Ishikawa (cell line): Measurements from ENCODE around the gene EXT2.

ENCODE experiments used
- CEBPB ChIP-seq: IDR thresholded peaks from 2 replicates; pipeline ENCODE4 v1.6.1; 2012
- CREB1 ChIP-seq: IDR thresholded peaks from 2 replicates; pipeline ENCODE4 v1.6.1; 2012; ENCODE audit warnings: low read depth
- EGR1 ChIP-seq: IDR thresholded peaks from 2 replicates; pipeline ENCODE4 v1.6.1; 2012
- EP300 ChIP-seq: IDR thresholded peaks from 2 replicates; pipeline ENCODE4 v1.6.1; 2012; ENCODE audit warnings: borderline replicate concordance
- FOXM1 ChIP-seq: IDR thresholded peaks from 2 replicates; pipeline ENCODE4 v1.6.1; 2012; ENCODE audit warnings: low read depth, borderline replicate concordance
- MAX ChIP-seq: IDR thresholded peaks from 2 replicates; pipeline ENCODE4 v1.6.1; 2012
- NFIC ChIP-seq: IDR thresholded peaks from 2 replicates; pipeline ENCODE4 v1.6.1; 2012
- RAD21 ChIP-seq: IDR thresholded peaks from 2 replicates; pipeline ENCODE4 v1.6.1; 2012; ENCODE audit warnings: low read depth
- REST ChIP-seq: IDR thresholded peaks from 2 replicates; pipeline ENCODE4 v1.6.1; 2012; ENCODE audit warnings: low read depth, mild to moderate bottlenecking
- TAF1 ChIP-seq: IDR thresholded peaks from 2 replicates; pipeline ENCODE4 v1.6.1; 2012; ENCODE audit warnings: low read depth, mild to moderate bottlenecking
- TCF12 ChIP-seq: IDR thresholded peaks from 2 replicates; pipeline ENCODE4 v1.6.1; 2012; ENCODE audit warnings: low read depth
- TEAD4 ChIP-seq: IDR thresholded peaks from 2 replicates; pipeline ENCODE4 v1.6.1; 2012
- USF1 ChIP-seq: IDR thresholded peaks from 2 replicates; pipeline ENCODE4 v1.6.1; 2012
- YY1 ChIP-seq: IDR thresholded peaks from 2 replicates; pipeline ENCODE4 v1.6.1; 2012; ENCODE audit warnings: low read depth
- ZBTB7A ChIP-seq: IDR thresholded peaks from 2 replicates; pipeline ENCODE4 v1.6.1; 2012; ENCODE audit warnings: low read depth

Gene EXT2

GRCh38 chr11:44219830-44220796, 124.6 kb downstream of the EXT2 start:
- TF ChIP-seq EP300 (no peak), YY1 (no peak), REST (no peak), USF1 (no peak), EGR1 (no peak), NFIC (no peak)

GRCh38 chr11:44221456-44221855, 126.0 kb downstream of the EXT2 start:
- TF ChIP-seq TEAD4 (no peak), EP300 (no peak), ZBTB7A (no peak)

- TF ChIP-seq ZBTB7A (no peak), TCF12 (no peak), YY1 (no peak), CEBPB (no peak), EGR1 (no peak), TEAD4 (no peak), FOXM1 (no peak), CREB1 (no peak), TAF1 (no peak), EP300 (no peak), RAD21 (no peak), REST (no peak)
Observed at GRCh38 chr11:44221992-44222391, 126.5 kb downstream of the EXT2 start.

- TF ChIP-seq EGR1 (no peak), TCF12 (no peak), NFIC (no peak), TAF1 (no peak), FOXM1 (no peak), USF1 (no peak), ZBTB7A (no peak), REST (no peak)
Observed at GRCh38 chr11:44223238-44223637, 127.8 kb downstream of the EXT2 start.

- TF ChIP-seq MAX (no peak), EGR1 (no peak), CREB1 (no peak), ZBTB7A (no peak), TAF1 (no peak), NFIC (no peak), FOXM1 (no peak), TEAD4 (no peak), TCF12 (no peak), EP300 (no peak), CEBPB (no peak), REST (no peak), YY1 (no peak)
Observed at GRCh38 chr11:44224867-44225501, 129.5 kb downstream of the EXT2 start.
